Stimulated activated CD8-positive, alpha-beta memory T cell treated with anti-CD3 and anti-CD28 coated beads, Interleukin-4, amount 100 ng/mL, for 48 hours (primary cell): ENCODE results near the gene KRT12.
"Not testable (repeated sequence)": the region's sequence is repeated elsewhere in the genome, so short reads cannot be mapped to it uniquely, and the experiment has no call there.

Source experiments
- DNase-seq: peaks from one replicate; pipeline ENCODE4 v3.0.0-alpha.2; 2020

The KRT12 gene

GRCh38 chr17:40883626-40884334 lies 16.8 kb upstream of the KRT12 start:
- no peak for DNase-seq

GRCh38 chr17:40883031-40883430 lies 16.0 kb upstream of the KRT12 start:
- no peak for DNase-seq

GRCh38 chr17:40879026-40879425 lies 12.0 kb upstream of the KRT12 start:
- no peak for DNase-seq

- no peak for DNase-seq
Measured at GRCh38 chr17:40878044-40878443, 11.0 kb upstream of the KRT12 start.

GRCh38 chr17:40873801-40874200 lies 6.8 kb upstream of the KRT12 start:
- no peak for DNase-seq

- no peak for DNase-seq
Measured at GRCh38 chr17:40873255-40873654, 6.2 kb upstream of the KRT12 start.

- no peak for DNase-seq
Measured at GRCh38 chr17:40872416-40872815, 5.4 kb upstream of the KRT12 start.

- no peak for DNase-seq
Measured at GRCh38 chr17:40871316-40871715, 4.3 kb upstream of the KRT12 start.

GRCh38 chr17:40870136-40870535 lies 3.1 kb upstream of the KRT12 start:
- DNase-seq: no peak

GRCh38 chr17:40864661-40865390 lies 2.2 kb downstream of the KRT12 start:
- DNase-seq: no peak

GRCh38 chr17:40862985-40863733 lies 3.9 kb downstream of the KRT12 start:
- peak; percentile 46 for DNase-seq

- no peak for DNase-seq
Measured at GRCh38 chr17:40859536-40859935, 7.5 kb downstream of the KRT12 start.

GRCh38 chr17:40858667-40859066 lies 8.4 kb downstream of the KRT12 start:
- not testable (repeated sequence) for DNase-seq

GRCh38 chr17:40857535-40857934 lies 9.5 kb downstream of the KRT12 start:
- DNase-seq: no peak

- DNase-seq: no peak
Measured at GRCh38 chr17:40854175-40854814, 12.7 kb downstream of the KRT12 start.

GRCh38 chr17:40852364-40852763 lies 14.7 kb downstream of the KRT12 start:
- no peak for DNase-seq

- DNase-seq: no peak
Measured at GRCh38 chr17:40850293-40850972, 16.6 kb downstream of the KRT12 start.

GRCh38 chr17:40849723-40850122 lies 17.3 kb downstream of the KRT12 start:
- DNase-seq: no peak

- no peak for DNase-seq
Measured at GRCh38 chr17:40848583-40849235, 18.3 kb downstream of the KRT12 start.

GRCh38 chr17:40846515-40847144 lies 20.4 kb downstream of the KRT12 start:
- DNase-seq: no peak

GRCh38 chr17:40844671-40845107 lies 22.3 kb downstream of the KRT12 start:
- no peak for DNase-seq

- no peak for DNase-seq
Measured at GRCh38 chr17:40843242-40843641, 23.8 kb downstream of the KRT12 start.
